GM12892 (cell line): Measurements from ENCODE around the gene RSPH1.

Source experiments
- POLR2A ChIP-seq: IDR thresholded peaks from 2 replicates; pipeline ENCODE4 v1.6.1; 2011; ENCODE audit warnings: low read depth, low read length, control low read depth
- TAF1 ChIP-seq: IDR thresholded peaks from 2 replicates; pipeline ENCODE4 v1.6.1; 2011; ENCODE audit warnings: low read depth, mild to moderate bottlenecking, control low read depth, low read length, borderline replicate concordance

DNA sequence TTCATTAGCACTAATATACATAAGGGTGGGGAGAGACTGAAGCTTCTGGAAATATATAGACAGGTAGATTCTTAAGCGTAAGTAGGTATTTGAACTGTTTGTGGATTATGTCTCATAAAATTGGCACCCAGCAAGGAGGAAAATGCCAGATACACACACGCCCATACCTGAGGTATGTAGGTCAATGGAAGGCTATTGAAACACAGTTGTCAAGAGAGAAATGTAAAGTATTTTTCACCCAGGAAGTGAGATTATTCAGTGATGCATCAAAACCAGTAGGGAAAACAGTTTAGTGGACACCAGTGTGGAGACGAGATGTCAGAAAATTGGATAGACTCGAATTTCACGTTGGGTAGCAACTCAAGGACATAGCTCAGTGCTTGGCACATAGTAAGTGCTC lies 4.7 kb upstream of the RSPH1 start:
- TF ChIP-seq POLR2A (no peak), TAF1 (no peak)
